Stomach (tissue), 9 donors: Measurements from ENCODE around the gene CDK17. TPM values are rescaled to one million over a fixed set of nuclear protein-coding genes. Genes with fewer than 3 reads are reported as not detected.

Experiments used
- DNase-seq, 2 donors: peaks; one replicate each; pipeline versions ENCODE4 v3.0.0 to v3.0.0-alpha.2; 2013 to 2019
- H3K27ac ChIP-seq, 5 donors: fragments of 200-600 bp in 4 of 5; sonication (generic) in 4 of 5; one replicate each; pipeline ENCODE4 v1.5.1; 2013 to 2019; ENCODE audit warnings: mild to moderate bottlenecking in 1 of 5, moderate library complexity in 1 of 5
- H3K27me3 ChIP-seq, 3 donors: fragments of 200-600 bp; sonication (generic); one replicate each; pipeline ENCODE4 v1.5.1; 2017 to 2019; ENCODE audit warnings: mixed run types in 1 of 3
- H3K36me3 ChIP-seq, 4 donors: fragments of 200-600 bp; sonication (generic); 1 replicate in 3 of 4; 2 replicates in 1 of 4; pipeline ENCODE4 v1.5.1; 2016 to 2019
- H3K4me1 ChIP-seq, 4 donors: fragments of 200-600 bp; sonication (generic); one replicate each; pipeline ENCODE4 v1.5.1; 2016 to 2019
- H3K4me3 ChIP-seq, 4 donors: fragments of 200-600 bp; sonication (generic) in 3 of 4; one replicate each; pipeline ENCODE4 v1.5.1; 2016 to 2019; ENCODE audit warnings: mild to moderate bottlenecking in 1 of 4
- H3K9me3 ChIP-seq, 4 donors: fragments of 200-600 bp; sonication (generic); one replicate each; pipeline ENCODE4 v1.5.1; 2016 to 2019
- CTCF ChIP-seq, 7 experiments: fragments of 450-650 bp in 4 of 7; fragments of 200-600 bp in 3 of 7; sonication (generic) in 3 of 7; IDR thresholded peaks; one replicate each; pipeline ENCODE4 v1.5.1; 2016 to 2019; ENCODE audit warnings: antibody characterized with exemption in 7 of 7, control low read depth in 2 of 7, mild to moderate bottlenecking in 1 of 7
- EP300 ChIP-seq: sonication (generic); formaldehyde crosslinking; IDR thresholded peaks from one replicate; pipeline ENCODE4 v1.6.1; 2017; ENCODE audit warnings: antibody characterized with exemption
- POLR2A ChIP-seq, 4 donors: fragments of 450-650 bp; IDR thresholded peaks; one replicate each; pipeline ENCODE4 v1.6.1; 2016; ENCODE audit warnings: antibody characterized with exemption in 4 of 4, control low read depth in 2 of 4, mild to moderate bottlenecking in 1 of 4, moderate library complexity in 1 of 4
- POLR2AphosphoS5 ChIP-seq, 3 donors: sonication (generic); formaldehyde crosslinking; IDR thresholded peaks; one replicate each; pipeline ENCODE4 v1.6.1; 2016; ENCODE audit warnings: antibody characterized with exemption in 3 of 3
- WGBS, 5 donors: extraction: QIAGEN DNeasy Blood & Tissue Kit in 3 of 5; methylation state at CpG; one replicate each; pipeline versions ENCODE4 v1.1.5 to v1.1.7; 2013 to 2018; 5-methylcytosine and 5-hydroxymethylcytosine counted together
- intact Hi-C: fragments of 100-400 bp; cut with DNase I; formaldehyde crosslinking; loops from one replicate; pipeline ENCODE4 v1.15.1; 2023; ENCODE audit warnings: low total_unique reads
- polyA plus RNA-seq, 3 donors: library from polyadenylated mRNA; stranded (reverse); fragments of 200-250 nt; gene quantifications; one replicate each; pipeline ENCODE4 v1.2.3, GENCODE V29; 2013
- total RNA-seq, 5 donors: library from RNA; depleted of rRNA; stranded (reverse); fragments of >200 nt; gene quantifications; one replicate each; pipeline versions ENCODE4 v1.1.0 to v1.2.3, GENCODE V29; 2014 to 2016
- donor health status: healthy with polysubstance abuse.
- donor health status: Bipolar disorder and iron deficiency.
- donor health status: healthy.

Gene CDK17
- total and polyA plus RNA-seq, 8 donors: 5.4 to 137 (median 40.5) TPM

- Histone ChIP-seq H3K4me1 (peaks cover 48 to 76% (median 59%) of the 10 kb centered on the region in 4 donors), H3K27me3 (no peaks in the 10 kb centered on the region), H3K9me3 (no peaks in the 10 kb centered on the region), H3K4me3 (no peak overlapping the region), H3K36me3 (peaks cover 0 to 10% (median 3%) of the 10 kb centered on the region in 4 donors), H3K27ac (peak overlapping the region in 4 of 5 donors; percentile 82 to 90 (median 86))
- no peak for DNase-seq
- intact Hi-C loops: no loop called here
- WGBS, 5 donors: 79 to 92% (median 88%) methylated on average over 17 to 22 of the region's 22 CpGs
- TF ChIP-seq CTCF (IDR thresholded peaks at IDR 0.05): no peak
- no peak for TF ChIP-seq EP300
- TF ChIP-seq POLR2A (IDR thresholded peaks at IDR 0.05): no peak
- no peak for TF ChIP-seq POLR2AphosphoS5 (IDR thresholded peaks at IDR 0.05)
Observed at GRCh38 chr12:96234591-96235483, 165.4 kb downstream of the CDK17 start.

GRCh38 chr12:96233939-96234461 is 166.2 kb downstream of the CDK17 start:
- H3K27me3 ChIP-seq: no peaks in the 10 kb centered on the region
- H3K36me3 ChIP-seq: peaks cover 0 to 10% (median 3%) of the 10 kb centered on the region in 4 donors
- peak; percentile 55 to 92 for DNase-seq
- TF ChIP-seq CTCF (IDR thresholded peaks at IDR 0.05): no peak
- TF ChIP-seq EP300: peak; percentile 90
- TF ChIP-seq POLR2AphosphoS5 (IDR thresholded peaks at IDR 0.05): peak; percentile 52 to 94 (median 82)
- TF ChIP-seq POLR2A (IDR thresholded peaks at IDR 0.05): no peak
- 48 to 82% (median 66%) methylated on average over 8 to 15 of the region's 15 CpGs for WGBS, 5 donors
- no peak overlapping the region for H3K4me3 ChIP-seq
- intact Hi-C loops: no loop called here
- H3K9me3 ChIP-seq: no peaks in the 10 kb centered on the region
- peaks cover 48 to 67% (median 55%) of the 10 kb centered on the region in 4 donors for H3K4me1 ChIP-seq
- peak overlapping the region; percentile 67 to 90 (median 86) for H3K27ac ChIP-seq

- H3K9me3 ChIP-seq: no peaks in the 10 kb centered on the region
- intact Hi-C loops: no loop called here
- DNase-seq: peak in 1 of 2 donors; percentile 60
- no peak overlapping the region for H3K4me3 ChIP-seq
- H3K27me3 ChIP-seq: no peaks in the 10 kb centered on the region
- H3K36me3 ChIP-seq: peaks cover 0 to 10% (median 3%) of the 10 kb centered on the region in 4 donors
- WGBS, 5 donors: 72 to 82% (median 78%) methylated on average over 7 of the region's 7 CpGs
- TF ChIP-seq POLR2AphosphoS5 (IDR thresholded peaks at IDR 0.05) (no peak), EP300 (no peak), CTCF (IDR thresholded peaks at IDR 0.05) (no peak), POLR2A (IDR thresholded peaks at IDR 0.05) (no peak)
- H3K27ac ChIP-seq: peak overlapping the region in 4 of 5 donors; percentile 82 to 90 (median 86)
- H3K4me1 ChIP-seq: peaks cover 39 to 59% (median 48%) of the 10 kb centered on the region in 4 donors
Observed at GRCh38 chr12:96233168-96233567, 167.1 kb downstream of the CDK17 start.

- 87 to 97% (median 93%) methylated on average over 13 of the region's 13 CpGs for WGBS, 5 donors
- Histone ChIP-seq H3K4me1 (peaks cover 16 to 34% (median 26%) of the 10 kb centered on the region in 4 donors), H3K27me3 (no peaks in the 10 kb centered on the region), H3K9me3 (no peaks in the 10 kb centered on the region), H3K4me3 (no peak overlapping the region), H3K36me3 (peaks cover 7 to 26% (median 19%) of the 10 kb centered on the region in 4 donors), H3K27ac (peak overlapping the region in 1 of 5 donors; percentile 90)
- intact Hi-C loops: no loop called here
- TF ChIP-seq EP300 (no peak), POLR2A (IDR thresholded peaks at IDR 0.05) (no peak), CTCF (IDR thresholded peaks at IDR 0.05) (no peak), POLR2AphosphoS5 (IDR thresholded peaks at IDR 0.05) (no peak)
- no peak for DNase-seq
Observed at GRCh38 chr12:96230646-96231045, 169.6 kb downstream of the CDK17 start.
